Erythroblast (primary cell): ENCODE data around the gene TRAPPC3.
A peak's percentile ranks its signal among the peaks of the same experiment; 100 is the strongest.

ENCODE experiments used
- DNase-seq, 2 experiments: peaks; one replicate each; lab custom pipeline; 2025; lab: John Stamatoyannopoulos, UW
- GATA1 ChIP-seq: IDR thresholded peaks from 2 replicates; pipeline ENCODE4 v1.6.1; 2011; ENCODE audit warnings: low read depth, mild to moderate bottlenecking, control low read depth, low read length, moderate library complexity
- POLR2A ChIP-seq: IDR thresholded peaks from 2 replicates; pipeline ENCODE4 v1.6.1; 2011; ENCODE audit warnings: mild to moderate bottlenecking, low read length

The TRAPPC3 gene

GRCh38 chr1:36115931-36116330 lies 33.4 kb downstream of the TRAPPC3 start:
- DNase-seq, result no peak
- TF ChIP-seq GATA1 (no peak), POLR2A (no peak)

GRCh38 chr1:36115200-36115669 lies 34.1 kb downstream of the TRAPPC3 start:
- TF ChIP-seq GATA1, result no peak
- DNase-seq, result no peak

GRCh38 chr1:36114371-36114770 lies 34.9 kb downstream of the TRAPPC3 start:
- no peak for DNase-seq
- no peak for TF ChIP-seq GATA1
- no peak for TF ChIP-seq POLR2A

- no peak for DNase-seq
- TF ChIP-seq GATA1 (no peak), POLR2A (no peak)
Measured at GRCh38 chr1:36112823-36113222, 36.5 kb downstream of the TRAPPC3 start.

- no peak for TF ChIP-seq GATA1
- no peak for TF ChIP-seq POLR2A
- no peak for DNase-seq
Measured at GRCh38 chr1:36111151-36111550, 38.1 kb downstream of the TRAPPC3 start.

- no peak for TF ChIP-seq POLR2A
- TF ChIP-seq GATA1, result no peak
- DNase-seq, result no peak
Measured at GRCh38 chr1:36109041-36109679, 40.1 kb downstream of the TRAPPC3 start.

GRCh38 chr1:36108314-36108713 lies 41.0 kb downstream of the TRAPPC3 start:
- TF ChIP-seq POLR2A, result no peak
- no peak for TF ChIP-seq GATA1

GRCh38 chr1:36107394-36107793 lies 41.9 kb downstream of the TRAPPC3 start:
- no peak for DNase-seq

More at GRCh38 chr1:36108314-36108713, 41.0 kb downstream of the TRAPPC3 start:
- DNase-seq, result no peak

GRCh38 chr1:36106269-36106668 lies 43.0 kb downstream of the TRAPPC3 start:
- no peak for DNase-seq
- no peak for TF ChIP-seq GATA1
- no peak for TF ChIP-seq POLR2A

More at GRCh38 chr1:36107394-36107793, 41.9 kb downstream of the TRAPPC3 start:
- TF ChIP-seq POLR2A (no peak), GATA1 (no peak)

GRCh38 chr1:36101546-36101945 lies 47.7 kb downstream of the TRAPPC3 start:
- no peak for DNase-seq
- TF ChIP-seq GATA1 (no peak), POLR2A (no peak)

GRCh38 chr1:36100376-36100775 lies 48.9 kb downstream of the TRAPPC3 start:
- TF ChIP-seq POLR2A (no peak), GATA1 (no peak)
- DNase-seq, result peak in 1 of 2 experiments; percentile 38

GRCh38 chr1:36099681-36100341 lies 49.5 kb downstream of the TRAPPC3 start:
- DNase-seq, result peak; percentile 68 to 84
- TF ChIP-seq GATA1 (no peak), POLR2A (no peak)

GRCh38 chr1:36098650-36099365 lies 50.5 kb downstream of the TRAPPC3 start:
- TF ChIP-seq GATA1 (no peak), POLR2A (no peak)

More at GRCh38 chr1:36098650-36099365, 50.5 kb downstream of the TRAPPC3 start:
- DNase-seq, result no peak
